OCI-LY1 (cell line): ENCODE results near the gene ASTN1.

Source experiments
- EZH2 ChIP-seq: fragments of 200-600 bp; sonication (generic), shearing (Covaris generic); IDR thresholded peaks from 2 replicates; pipeline ENCODE4 v1.8.0; 2017; ENCODE audit warnings: borderline replicate concordance, mixed run types, mild to moderate bottlenecking, antibody characterized with exemption, low read length, moderate library complexity, mixed read lengths
- TF ChIP-seq, protein P1 (sequence below): fragments of 200-600 bp; sonication (generic), shearing (Covaris generic); IDR thresholded peaks from 2 replicates; pipeline ENCODE4 v1.5.1; 2017; ENCODE audit warnings: mild to moderate bottlenecking, antibody characterized with exemption, low read length, moderate library complexity, mixed read lengths

DNA sequence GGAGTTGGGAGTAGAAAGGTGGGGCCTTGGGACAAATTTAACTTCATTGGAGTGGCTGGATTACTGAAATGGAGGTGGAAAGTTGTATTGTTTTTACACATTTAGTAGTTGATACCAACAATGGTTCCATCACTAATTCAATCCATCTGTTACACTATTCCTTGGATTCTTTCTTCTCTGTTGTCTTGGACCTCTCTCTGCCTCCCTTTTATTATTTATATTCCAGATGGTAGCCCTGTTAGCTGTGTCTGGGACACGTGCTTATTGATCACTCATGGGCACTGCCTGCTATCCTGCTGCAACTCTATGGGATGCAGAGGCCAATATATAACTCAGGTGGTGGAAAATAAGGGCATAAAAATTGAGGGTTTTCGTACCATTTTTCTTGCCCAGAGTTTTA lies 355.2 kb downstream of the ASTN1 start:
- TF ChIP-seq, protein P1, sequence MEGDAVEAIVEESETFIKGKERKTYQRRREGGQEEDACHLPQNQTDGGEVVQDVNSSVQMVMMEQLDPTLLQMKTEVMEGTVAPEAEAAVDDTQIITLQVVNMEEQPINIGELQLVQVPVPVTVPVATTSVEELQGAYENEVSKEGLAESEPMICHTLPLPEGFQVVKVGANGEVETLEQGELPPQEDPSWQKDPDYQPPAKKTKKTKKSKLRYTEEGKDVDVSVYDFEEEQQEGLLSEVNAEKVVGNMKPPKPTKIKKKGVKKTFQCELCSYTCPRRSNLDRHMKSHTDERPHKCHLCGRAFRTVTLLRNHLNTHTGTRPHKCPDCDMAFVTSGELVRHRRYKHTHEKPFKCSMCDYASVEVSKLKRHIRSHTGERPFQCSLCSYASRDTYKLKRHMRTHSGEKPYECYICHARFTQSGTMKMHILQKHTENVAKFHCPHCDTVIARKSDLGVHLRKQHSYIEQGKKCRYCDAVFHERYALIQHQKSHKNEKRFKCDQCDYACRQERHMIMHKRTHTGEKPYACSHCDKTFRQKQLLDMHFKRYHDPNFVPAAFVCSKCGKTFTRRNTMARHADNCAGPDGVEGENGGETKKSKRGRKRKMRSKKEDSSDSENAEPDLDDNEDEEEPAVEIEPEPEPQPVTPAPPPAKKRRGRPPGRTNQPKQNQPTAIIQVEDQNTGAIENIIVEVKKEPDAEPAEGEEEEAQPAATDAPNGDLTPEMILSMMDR = no peak
- no peak for TF ChIP-seq EZH2
